WTC11 (cell line): ENCODE data around the gene BIRC3.

Source experiments
- CTCF ChIP-seq: fragments of 200-600 bp; IDR thresholded peaks from 2 replicates; pipeline ENCODE4 v1.8.0; 2022; ENCODE audit warnings: antibody characterized with exemption
- E2F1 ChIP-seq: sonication (generic); formaldehyde crosslinking; IDR thresholded peaks from 2 replicates; pipeline ENCODE4 v1.8.0; 2022; ENCODE audit warnings: mild to moderate bottlenecking, missing genetic modification reagents
- EMX1 ChIP-seq: fragments of 250-450 bp; sonication (Bioruptor Pico); IDR thresholded peaks from 2 replicates; pipeline ENCODE4 v1.8.0; 2021; ENCODE audit warnings: mild to moderate bottlenecking
- USF1 ChIP-seq: sonication (generic); formaldehyde crosslinking; IDR thresholded peaks from 2 replicates; pipeline ENCODE4 v1.8.0; 2022; ENCODE audit warnings: mild to moderate bottlenecking, missing genetic modification reagents

- TF ChIP-seq CTCF (no peak), EMX1 (CRISPR knock-in tag) (no peak), E2F1 (no peak), USF1 (CRISPR knock-in tag) (no peak)
Observed at GRCh38 chr11:102279641-102280170, 37.6 kb upstream of the BIRC3 start.
